Inflammatory macrophage (primary cell): ENCODE data around the gene AKT3.

Experiments used
- DNase-seq, 2 donors: peaks; one replicate each; pipeline ENCODE4 v3.0.0-alpha.2; 2020 to 2022

The AKT3 gene

DNA sequence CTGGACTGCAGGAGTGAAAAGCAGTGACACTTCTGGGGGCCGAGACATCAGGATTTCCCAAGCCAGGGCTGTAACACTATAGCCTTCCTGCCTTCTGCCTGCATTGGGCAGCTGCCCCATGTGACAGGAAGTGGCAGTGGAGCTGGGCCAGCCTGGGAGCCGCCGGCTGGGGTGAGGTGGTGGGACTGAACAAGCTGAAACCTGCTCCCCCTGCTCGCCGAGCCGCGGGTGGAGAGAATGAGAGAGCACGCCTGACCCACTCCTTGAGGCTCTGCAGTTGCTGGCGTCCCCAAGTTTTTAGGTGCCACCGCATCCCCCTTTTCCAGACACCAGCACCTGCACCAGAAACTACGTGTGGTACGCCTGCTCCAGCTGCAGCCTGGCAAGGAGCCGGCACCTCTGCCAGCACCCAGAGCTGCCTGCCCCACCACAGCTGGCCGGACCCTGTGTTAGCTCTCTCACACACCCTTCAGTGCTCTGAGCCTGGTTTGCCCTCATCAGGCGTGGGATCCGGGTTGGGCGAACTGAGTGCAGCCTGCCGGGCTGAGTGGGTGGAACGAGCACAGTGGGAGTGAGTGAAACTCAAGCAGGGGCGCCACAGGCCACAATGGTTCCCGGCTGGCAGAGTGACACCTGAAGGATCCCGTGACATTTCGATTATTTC lies 119.4 kb downstream of the AKT3 start:
- peak in 1 of 2 donors; percentile 29 for DNase-seq

DNA sequence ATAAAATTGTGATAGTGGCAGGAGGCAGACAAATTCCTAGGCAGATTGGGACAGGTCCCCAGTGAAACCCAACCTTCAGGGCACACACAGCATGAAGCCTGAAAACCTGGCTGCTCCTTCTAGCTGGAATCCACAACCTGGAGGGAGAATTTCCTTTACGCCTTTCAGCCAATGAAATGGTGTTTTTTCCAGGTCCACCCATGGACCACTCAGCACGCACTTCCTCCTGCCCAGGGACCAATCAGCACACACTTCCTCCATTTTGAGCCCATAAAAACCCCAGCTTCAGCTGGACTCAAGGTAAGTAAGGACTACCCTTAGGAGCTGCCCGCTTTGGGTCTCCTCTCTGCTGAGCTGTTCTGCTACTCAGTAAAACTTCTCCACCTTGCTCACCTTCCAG lies 120.1 kb downstream of the AKT3 start:
- no peak for DNase-seq

DNA sequence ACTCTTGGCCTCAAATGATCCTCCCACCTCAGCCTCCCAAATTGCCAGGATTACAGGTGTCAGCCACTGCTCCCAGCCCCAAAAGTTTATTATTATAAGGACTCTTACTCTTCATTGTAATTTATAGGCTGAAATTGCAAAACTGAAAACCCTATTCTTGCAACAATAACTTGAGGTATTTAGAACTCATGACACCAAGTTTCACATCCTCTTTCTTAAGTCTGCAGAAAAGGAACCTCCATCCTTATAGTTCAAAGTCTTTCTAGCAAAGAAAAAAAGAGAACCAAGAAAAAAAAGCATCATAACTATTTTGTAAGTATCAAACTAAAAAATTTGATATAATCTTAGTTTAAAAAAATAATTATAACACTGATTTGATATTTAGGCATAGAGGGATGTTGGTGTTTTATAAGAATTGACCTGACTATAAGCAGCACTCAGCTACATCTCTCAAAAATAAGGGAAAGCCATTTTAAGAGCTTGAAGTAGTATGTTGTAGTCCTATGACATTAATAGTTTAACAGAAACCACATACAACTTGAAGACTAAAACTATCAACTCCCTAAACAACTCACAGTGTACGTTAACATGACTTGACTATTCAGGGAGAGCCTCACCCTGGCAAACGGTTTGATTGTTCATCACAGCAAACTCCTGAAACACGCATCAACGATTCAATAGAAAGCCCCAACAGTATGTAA lies 122.4 kb downstream of the AKT3 start:
- DNase-seq, result peak; percentile 70 to 95

DNA sequence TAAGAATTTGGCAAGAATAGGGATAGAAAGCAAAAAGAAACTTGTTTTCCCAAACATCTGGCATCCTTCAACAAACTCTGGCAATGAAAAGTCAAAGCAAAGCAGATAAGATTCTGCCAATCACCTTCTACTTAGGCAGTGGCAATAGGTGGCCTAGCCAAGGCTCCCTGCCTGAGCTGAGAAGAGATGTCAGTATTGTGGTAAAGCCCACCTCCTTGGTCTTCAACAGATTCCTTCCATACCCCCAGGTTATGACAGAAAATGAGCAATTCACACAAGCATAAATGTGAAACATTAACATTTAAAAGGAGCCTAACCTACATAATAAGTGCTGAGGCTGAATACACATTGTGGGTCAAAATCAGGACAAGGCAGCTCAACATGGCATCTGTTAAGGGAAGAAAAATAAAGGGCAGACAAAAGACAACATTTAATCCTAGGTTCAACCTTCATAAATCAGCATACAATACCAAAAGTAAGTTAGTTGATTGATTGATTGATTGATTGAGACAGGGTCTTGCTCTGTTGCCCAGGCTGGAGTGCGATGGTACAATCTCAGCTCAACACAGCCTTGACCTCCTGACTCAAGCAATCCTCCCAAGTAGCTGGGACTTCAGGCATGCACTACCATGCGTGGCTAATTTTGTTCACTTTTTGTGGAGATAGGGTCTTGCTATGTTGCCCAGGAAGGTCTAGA lies 123.1 kb downstream of the AKT3 start:
- DNase-seq, result peak in 1 of 2 donors; percentile 23

DNA sequence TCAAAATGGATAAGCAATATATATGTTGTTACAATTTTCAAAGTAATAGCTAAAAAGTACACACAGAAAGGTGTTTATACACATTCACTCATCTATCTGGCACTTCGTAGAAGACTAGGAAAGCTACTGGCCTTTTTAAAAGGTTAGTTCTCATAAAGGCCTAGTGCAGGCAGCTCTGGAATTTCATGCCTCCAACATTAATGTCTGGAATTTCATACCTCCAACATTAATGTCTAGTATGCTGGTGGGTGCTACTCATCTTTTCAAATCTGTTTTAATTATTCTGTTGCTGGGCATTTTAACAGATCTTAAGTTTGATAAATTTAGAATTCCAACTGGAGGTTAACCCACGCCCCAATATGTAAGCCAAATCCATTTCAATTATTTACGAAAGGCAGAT lies 124.2 kb downstream of the AKT3 start:
- no peak for DNase-seq

DNA sequence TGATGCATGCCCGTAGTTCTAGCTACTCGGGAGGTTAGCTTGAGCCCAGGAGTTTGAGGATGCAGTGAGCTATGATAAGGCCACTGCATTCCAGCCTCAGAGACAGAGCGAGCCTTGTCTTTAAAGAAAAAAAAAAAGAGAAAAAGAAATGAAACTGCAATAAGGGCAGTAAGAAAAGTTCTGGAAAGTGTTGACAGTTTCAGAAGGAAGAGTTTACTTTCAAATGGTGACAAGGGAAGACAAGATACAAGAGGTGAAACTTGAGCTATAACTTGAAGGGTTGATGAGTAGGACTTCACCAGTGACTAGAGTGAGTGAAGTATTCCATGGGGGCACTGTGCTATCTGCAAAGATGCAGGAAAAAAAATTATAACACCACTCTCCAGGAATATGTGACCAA lies 125.0 kb downstream of the AKT3 start:
- DNase-seq, result no peak

DNA sequence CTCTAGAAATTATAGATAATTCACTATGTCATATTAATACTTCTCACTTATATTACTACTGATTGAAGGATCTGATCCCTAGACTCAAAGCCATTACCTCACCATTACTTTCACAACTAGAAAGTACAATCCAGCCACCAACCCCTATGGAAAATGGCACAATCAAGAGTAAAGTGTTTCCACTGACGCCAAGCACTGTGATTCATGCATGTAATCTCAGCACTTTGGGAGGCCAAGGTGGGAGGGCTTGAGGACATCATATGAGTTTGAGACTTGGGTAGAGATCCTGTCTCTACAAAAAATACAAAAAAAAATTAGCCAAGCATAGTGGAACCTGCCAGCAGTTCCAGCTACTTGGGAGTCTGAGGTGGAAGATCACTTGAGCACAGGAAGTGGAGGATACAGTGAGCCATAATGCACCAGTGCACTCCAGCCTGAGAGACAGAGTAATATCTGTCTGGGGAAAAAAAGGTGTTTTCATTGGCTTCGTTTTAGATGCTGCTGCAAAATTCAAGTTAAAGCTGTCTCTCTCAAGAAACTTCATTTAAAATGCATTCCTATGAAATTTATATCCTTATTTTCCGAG lies 126.5 kb downstream of the AKT3 start:
- peak; percentile 35 to 46 for DNase-seq

DNA sequence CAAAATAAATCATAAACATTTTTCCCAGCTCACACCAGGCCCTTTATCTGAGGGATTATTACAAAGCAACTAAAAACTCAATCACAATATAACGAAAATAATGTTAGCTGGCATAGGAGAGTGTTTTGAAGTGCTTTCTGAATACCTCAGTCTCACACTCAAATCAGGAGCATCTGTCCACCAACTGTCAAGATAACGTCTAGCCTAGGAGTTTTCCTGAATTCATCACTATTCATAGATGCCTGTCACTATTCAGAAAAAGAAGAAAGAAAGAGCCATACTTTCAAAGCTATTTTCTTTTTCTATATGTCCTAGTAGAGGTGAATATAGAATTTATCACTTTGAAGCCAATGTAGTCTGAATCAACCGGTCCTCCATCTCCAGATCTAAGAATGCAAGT lies 127.0 kb downstream of the AKT3 start:
- no peak for DNase-seq

DNA sequence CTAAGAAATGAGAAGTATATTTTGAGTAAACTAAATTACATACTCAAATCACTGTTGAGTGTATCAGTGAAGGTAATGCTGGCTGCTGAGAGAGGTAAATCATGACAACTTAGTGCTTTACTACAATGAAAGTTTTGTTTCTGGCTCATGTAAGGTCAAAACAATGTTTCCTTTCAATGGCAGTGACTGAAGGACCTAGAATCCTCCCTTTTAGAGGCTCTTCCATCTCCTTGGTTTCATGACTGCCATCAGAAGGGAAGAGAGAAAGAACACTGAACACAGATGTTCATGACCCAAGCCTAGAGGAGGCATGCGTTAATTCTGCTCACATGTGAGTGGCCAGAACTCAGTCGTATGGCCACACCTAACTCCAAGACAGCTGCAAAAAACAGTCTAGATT lies 130.6 kb downstream of the AKT3 start:
- DNase-seq, result no peak

DNA sequence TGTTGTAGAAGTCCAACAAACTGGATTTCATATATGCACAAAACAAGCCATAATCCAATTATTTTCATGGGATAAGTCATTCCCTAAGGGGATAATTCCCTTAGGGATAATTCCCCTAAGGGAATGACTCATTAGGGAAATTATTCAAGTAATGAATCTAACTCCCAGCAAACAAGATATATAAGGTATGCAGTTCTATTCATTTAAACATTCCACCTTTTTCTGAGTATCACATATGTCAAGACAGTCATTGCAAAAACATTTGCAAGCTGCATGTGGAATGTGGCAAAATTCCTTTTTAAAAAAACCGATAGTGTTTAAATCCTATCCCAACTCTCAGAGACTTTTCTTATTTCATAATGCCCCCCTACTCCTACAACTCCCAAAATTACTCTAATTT lies 131.2 kb downstream of the AKT3 start:
- DNase-seq, result no peak

DNA sequence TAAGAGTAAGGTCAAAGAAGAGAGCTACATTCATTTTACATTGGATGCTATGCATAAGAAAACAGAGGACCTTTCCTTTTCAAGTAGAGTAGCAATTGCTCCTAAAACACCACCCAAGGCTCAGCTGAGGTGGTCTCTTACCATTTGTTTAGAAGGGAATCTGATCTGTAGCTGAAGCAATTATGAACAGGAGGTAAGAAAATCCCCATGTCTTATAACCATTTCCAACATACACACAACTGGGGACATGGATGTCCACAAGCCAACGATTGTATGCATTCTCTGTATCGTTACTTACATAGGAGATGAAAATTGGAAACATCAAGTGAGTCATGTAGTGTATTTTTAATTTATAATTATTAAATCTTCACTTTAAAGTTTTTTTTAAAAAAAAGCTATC lies 132.0 kb downstream of the AKT3 start:
- no peak for DNase-seq

DNA sequence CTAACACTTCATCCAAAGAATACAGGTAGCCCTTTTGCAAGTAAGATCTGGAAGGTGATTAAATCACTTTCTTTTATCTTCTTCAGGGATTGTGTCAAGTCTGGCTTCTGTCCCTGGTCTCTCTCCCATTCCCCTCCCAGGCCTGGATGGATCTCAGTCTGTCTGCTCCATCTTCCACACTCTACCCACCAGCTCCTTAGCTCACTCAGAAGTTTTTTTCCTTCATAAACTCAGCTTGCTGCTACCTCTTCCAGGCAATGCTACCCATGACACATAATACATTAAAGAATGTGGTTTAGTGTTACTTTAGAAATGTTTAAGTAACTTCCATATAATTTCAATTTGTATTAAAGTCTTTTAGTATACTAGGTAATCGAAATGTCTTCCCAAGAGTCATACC lies 133.1 kb downstream of the AKT3 start:
- DNase-seq, result no peak

DNA sequence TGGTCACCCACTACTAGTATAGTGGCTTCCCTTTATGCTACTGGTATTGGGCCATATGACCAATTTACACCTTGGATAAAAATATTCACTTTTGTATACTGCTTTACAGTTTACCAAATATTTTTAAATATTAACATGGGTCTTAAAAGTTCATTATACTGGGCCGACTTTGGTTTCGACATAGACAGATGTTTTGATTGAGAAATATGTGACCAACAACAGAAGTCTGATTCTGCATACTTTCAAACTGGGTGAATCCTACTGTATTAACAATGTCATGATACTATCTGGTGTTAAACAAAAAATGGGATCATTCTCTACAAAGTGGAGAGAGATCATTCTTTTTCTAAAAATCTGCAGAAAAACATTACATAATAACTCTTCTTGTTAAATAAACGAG lies 134.8 kb downstream of the AKT3 start:
- DNase-seq, result peak in 1 of 2 donors; percentile 44

DNA sequence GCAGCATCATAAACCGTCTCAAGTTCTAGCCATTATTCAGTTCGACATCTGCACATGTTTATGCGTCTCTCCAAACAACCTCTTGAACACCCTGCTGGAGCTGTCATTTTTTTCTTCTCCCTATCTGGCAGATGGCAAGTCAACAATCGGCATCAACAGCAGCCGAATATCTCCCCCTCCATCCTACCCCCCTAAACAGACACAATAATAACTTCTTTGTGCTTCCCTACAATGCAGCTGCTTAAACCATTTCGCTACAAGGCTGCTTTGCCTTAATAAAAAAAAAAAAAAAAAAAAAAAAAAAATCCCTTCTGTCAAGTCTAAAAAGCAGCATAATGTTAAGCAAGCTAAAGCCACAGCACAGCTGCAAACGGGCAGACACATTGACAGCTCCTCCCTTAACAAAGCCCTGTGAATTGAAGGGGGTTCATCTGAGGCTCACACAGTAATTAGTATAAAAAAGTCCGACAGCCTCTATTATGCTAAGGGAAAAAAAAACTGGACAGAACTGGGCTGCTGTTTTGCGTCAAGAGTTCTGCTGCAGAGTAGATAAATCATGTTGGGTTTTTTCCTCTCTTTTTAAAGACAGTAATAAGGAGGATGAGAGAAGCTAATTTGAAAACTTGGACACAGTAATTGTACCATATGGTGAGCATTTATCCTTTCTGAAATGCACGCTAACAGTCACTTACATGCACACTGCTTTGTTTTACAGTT lies 136.4 kb downstream of the AKT3 start:
- DNase-seq, result no peak

DNA sequence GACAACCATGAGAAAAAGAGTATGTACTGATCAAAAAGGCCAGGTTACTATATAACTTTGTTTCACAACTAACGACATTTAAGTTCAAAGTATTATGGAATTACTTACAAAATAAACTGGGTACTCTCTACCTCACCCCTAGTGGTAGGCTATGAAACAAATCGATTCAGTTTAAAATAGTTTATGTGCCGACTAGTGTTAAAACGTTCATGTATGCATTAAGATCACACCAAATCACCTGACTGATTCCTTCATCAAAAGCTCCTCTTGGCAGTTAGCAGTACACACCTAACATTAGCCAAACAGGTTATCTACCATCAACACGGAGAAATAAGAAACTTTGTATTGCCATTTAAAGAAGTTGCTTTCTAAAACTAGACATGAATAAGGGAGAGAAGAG lies 137.1 kb downstream of the AKT3 start:
- DNase-seq, result no peak

DNA sequence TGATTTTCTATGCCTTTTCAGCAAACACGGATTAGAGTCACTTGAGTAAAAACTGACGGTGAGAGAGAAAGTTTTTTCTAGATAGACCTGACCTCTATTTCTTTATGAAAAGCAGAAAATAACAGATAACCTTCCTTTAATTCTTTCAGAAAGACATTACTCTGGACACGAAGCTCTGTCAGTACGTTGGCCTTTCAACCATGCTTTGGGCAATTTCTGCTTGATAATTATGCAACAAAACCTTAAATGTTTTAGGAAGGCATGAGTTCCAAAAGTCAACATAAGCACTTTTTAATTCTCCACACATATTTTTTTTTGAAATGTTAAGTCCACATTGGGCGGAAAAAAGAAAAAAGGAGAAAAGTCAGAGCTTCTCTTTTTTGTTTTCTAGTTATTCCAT lies 137.8 kb downstream of the AKT3 start:
- no peak for DNase-seq

DNA sequence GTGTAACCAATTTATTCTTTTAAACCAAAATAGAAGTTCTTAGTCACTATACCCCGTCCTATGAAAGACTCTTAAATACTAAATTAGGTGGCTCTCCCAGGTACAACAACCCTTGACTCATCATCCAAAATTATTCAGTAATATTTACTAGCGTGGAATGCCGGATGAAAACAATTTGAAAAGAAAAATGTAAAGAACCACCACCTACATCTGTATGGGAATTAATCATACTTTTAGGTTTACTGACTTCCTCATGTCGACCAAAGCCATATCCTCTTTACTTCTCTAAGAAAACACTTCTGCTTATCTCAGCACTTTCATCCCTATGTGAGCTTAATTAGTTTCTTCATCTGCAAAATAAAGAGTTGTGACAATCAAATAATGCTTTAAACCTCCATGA lies 139.6 kb downstream of the AKT3 start:
- DNase-seq, result peak in 1 of 2 donors; percentile 57

DNA sequence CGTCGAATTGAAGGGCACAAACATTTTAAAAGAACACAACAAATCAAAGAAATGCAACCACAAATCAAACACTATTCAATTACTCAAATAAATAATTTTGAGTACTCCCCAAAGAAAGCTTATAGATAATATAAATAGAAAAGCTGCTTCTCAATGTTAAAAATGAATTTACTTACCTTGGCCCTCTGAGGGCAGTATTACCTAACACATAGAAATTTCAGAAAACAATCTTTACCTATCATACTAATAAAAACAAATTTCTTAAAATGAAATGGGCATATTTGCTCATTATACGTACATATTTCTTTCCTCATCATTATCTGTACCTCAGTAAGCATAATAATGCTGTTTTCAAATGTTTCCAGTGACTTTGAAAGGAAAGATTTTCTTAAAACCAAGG lies 141.8 kb downstream of the AKT3 start:
- DNase-seq, result no peak

DNA sequence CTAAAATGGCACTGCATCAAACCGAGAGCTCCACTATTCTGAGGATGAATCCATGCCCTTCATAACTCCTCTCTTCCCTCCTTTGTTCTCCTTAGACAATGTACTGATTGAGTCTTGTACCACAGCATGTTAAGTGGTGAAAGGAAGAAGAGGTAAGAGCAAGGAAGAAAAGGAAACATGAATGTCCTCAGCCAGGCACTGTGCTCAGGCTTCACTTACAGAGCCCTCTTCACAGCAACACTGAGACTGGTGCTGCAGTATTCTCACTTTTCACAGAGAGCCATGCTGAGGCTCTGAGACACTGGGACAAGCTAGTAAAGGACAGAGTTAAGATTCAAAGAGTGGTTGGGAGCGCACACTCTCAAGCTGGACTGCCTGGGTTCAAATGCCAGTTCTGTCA lies 143.5 kb downstream of the AKT3 start:
- no peak for DNase-seq

DNA sequence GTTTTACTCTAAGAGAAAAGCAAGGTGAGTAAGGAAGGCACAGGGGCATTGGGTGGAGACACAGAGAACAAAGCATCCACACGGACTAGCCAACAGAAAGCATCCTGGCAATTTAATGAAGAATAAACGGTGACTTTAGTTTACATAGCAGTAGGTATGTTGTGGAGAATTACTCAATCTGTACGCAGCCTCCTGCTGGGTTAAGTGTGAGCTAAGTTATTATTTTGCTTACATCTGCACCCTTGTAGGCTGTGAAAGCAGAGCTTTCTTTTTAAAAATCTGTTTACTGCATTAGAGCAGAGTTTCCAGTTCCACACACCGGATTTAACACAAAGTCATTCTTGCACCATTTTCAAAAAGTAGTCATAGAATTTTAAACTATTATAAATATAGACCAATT lies 144.5 kb downstream of the AKT3 start:
- DNase-seq, result no peak

DNA sequence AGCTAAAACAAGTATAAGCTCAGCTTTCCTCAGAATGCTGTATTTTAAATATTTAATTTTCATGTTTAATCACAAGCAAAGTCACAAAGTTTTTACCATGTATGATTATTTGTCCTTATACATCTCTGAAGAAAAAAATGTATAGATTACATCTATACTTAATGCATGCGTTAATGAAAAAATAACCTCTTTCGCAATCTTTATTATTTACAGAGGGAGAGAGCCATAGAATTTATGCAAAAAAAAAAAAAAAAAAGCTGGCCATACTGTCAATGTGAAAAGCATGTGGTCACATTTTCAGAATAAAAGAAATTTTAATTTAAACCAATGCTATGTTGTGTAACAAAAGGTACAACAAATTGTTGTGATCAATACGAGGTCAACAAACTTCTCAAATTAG lies 148.2 kb downstream of the AKT3 start:
- no peak for DNase-seq

DNA sequence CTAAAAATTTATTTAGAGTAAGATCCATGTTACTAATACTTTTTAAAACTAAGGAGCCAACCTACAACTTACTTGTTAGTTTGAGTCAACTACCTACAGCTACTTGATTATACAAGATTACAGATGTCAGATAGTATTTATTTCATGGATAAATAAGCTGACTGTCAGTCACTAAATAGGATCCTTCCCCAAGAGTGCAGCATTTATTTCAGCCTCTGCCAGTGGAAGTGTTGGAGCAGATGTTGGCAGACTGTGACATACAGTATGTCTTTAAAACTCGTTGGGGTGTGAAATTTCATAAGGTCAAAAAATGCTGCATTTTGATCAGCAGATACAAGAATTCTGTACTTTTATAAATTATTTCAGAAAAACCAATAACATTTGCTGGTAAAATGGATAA lies 156.2 kb downstream of the AKT3 start:
- DNase-seq, result no peak

DNA sequence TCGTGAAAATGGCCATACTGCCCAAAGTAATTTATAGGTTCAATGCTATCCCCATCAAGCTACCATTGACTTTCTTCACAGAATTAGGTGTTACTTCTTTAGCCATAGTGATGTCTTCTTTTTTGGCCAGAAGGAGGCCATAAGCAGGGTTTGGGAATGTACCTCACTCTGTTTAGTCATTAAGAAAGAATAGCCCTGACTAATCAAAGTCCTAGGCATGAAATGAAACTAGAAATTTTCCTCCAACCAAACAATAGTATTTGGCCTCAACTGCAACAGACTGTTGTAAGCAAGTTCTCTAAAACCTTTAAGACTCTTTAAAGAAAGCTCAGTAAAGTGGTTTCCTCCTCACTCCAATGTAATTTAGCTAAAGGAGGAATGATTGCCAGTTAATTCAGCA lies 163.9 kb downstream of the AKT3 start:
- peak in 1 of 2 donors; percentile 9 for DNase-seq
